ENCODE results near the gene MRPS16.
A peak's percentile ranks its signal among the peaks of the same experiment; 100 is the strongest.

Gene MRPS16

GRCh38 chr10:73252445-73253224 is at the start of gene MRPS16:
MRPS16 (minus strand) TSS chr10:73252644; CDS start chr10:73252482, 162 bp downstream.
- peak; percentile 97 for DNase-seq (ENCODE audit: low read depth)
- no peak for TF ChIP-seq CTCF (IDR thresholded peaks at IDR 0.05; ENCODE audit: control insufficient read depth, extremely low read depth, insufficient read depth)
- peak within 1 kb of the TSS; percentile 87 for H3K4me3 ChIP-seq (ENCODE audit: low read depth, low read length)

- DNase-seq (ENCODE audit: low read depth) = no peak
- H3K4me3 ChIP-seq (ENCODE audit: low read depth, low read length) = no peak overlapping the region
- no peak for TF ChIP-seq CTCF (IDR thresholded peaks at IDR 0.05; ENCODE audit: control insufficient read depth, extremely low read depth, insufficient read depth)
These were observed 44.5 kb upstream of the MRPS16 start for GRCh38 chr10:73296946-73297345.

- no peak for TF ChIP-seq CTCF (IDR thresholded peaks at IDR 0.05; ENCODE audit: control insufficient read depth, extremely low read depth, insufficient read depth)
- no peak for DNase-seq (ENCODE audit: low read depth)
These were observed 41.0 kb upstream of the MRPS16 start for GRCh38 chr10:73293461-73293860.

GRCh38 chr10:73289958-73290357 is 37.5 kb upstream of the MRPS16 start:
- no peak for DNase-seq (ENCODE audit: low read depth)
- no peak overlapping the region for H3K4me3 ChIP-seq (ENCODE audit: low read depth, low read length)
- no peak for TF ChIP-seq CTCF (IDR thresholded peaks at IDR 0.05; ENCODE audit: control insufficient read depth, extremely low read depth, insufficient read depth)

More at GRCh38 chr10:73293461-73293860, 41.0 kb upstream of the MRPS16 start:
- no peak overlapping the region for H3K4me3 ChIP-seq (ENCODE audit: low read depth, low read length)

- no peak for TF ChIP-seq CTCF (IDR thresholded peaks at IDR 0.05; ENCODE audit: control insufficient read depth, extremely low read depth, insufficient read depth)
- no peak for DNase-seq (ENCODE audit: low read depth)
These were observed 35.0 kb upstream of the MRPS16 start for GRCh38 chr10:73287441-73287840.

GRCh38 chr10:73281097-73281496 is 28.7 kb upstream of the MRPS16 start:
- H3K4me3 ChIP-seq (ENCODE audit: low read depth, low read length) = no peak overlapping the region
- TF ChIP-seq CTCF (IDR thresholded peaks at IDR 0.05; ENCODE audit: control insufficient read depth, extremely low read depth, insufficient read depth) = no peak
- DNase-seq (ENCODE audit: low read depth) = no peak

More at GRCh38 chr10:73287441-73287840, 35.0 kb upstream of the MRPS16 start:
- H3K4me3 ChIP-seq (ENCODE audit: low read depth, low read length) = no peak overlapping the region

DNA sequence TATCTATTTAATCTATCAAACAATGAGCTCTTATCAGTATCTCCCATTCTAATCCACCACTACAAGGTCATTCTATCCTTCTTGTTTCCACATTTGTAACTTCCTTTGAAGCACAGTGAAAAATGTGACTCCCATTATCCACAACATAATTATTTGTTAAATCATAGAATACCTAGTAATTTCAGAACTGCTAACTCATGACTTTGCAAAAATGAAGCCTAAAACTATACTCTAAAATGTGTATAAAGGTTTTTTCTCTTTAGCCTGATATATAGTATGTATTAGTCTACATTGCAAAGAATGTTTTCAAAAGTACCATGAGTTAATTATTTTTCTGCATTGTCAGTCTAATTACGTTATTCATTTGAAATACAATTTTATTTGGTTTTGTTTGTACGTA is 12.0 kb upstream of the MRPS16 start:
- no peak for DNase-seq (ENCODE audit: low read depth)
- TF ChIP-seq CTCF (IDR thresholded peaks at IDR 0.05; ENCODE audit: control insufficient read depth, extremely low read depth, insufficient read depth) = no peak
- no peak overlapping the region for H3K4me3 ChIP-seq (ENCODE audit: low read depth, low read length)
